Heart left ventricle (tissue), 16 donors: ENCODE results near the gene TPTE. TPM values are rescaled to one million over a fixed set of nuclear protein-coding genes. Genes with fewer than 3 reads are reported as not detected.
"Not testable (repeated sequence)": the region's sequence is repeated elsewhere in the genome, so short reads cannot be mapped to it uniquely, and the experiment has no call there.

ENCODE experiments used
- ATAC-seq, 4 donors: fragments of 200-7000 bp; cut with Tn5 transposase; one replicate each; pipeline ENCODE4 v1.9.1; 2020 to 2022; ENCODE audit warnings: moderate library complexity in 4 of 4, mild to moderate bottlenecking in 3 of 4, moderate number of reproducible peaks in 1 of 4
- DNase-seq, 5 donors: peaks; one replicate each; pipeline ENCODE4 v3.0.0-alpha.2; 2020
- H3K27ac ChIP-seq, 12 donors: fragments of 200-600 bp; sonication (generic) in 4 of 12; one replicate each; pipeline versions ENCODE4 v1.5.0 to v1.8.0; 2016 to 2022; ENCODE audit warnings: mild to moderate bottlenecking in 2 of 12
- H3K27me3 ChIP-seq, 9 donors: fragments of 200-600 bp; sonication (generic) in 2 of 9; one replicate each; pipeline versions ENCODE4 v1.5.1 to v1.8.0; 2016 to 2022; ENCODE audit warnings: mild to moderate bottlenecking in 3 of 9
- H3K36me3 ChIP-seq, 9 donors: fragments of 200-600 bp; sonication (generic) in 2 of 9; one replicate each; pipeline versions ENCODE4 v1.5.0 to v1.8.0; 2018 to 2022; ENCODE audit warnings: mild to moderate bottlenecking in 2 of 9
- H3K4me1 ChIP-seq, 12 donors: fragments of 200-600 bp; sonication (generic) in 4 of 12; one replicate each; pipeline versions ENCODE4 v1.5.0 to v1.8.0; 2016 to 2022; ENCODE audit warnings: mild to moderate bottlenecking in 3 of 12
- H3K4me3 ChIP-seq, 12 donors: fragments of 200-600 bp; sonication (generic) in 4 of 12; one replicate each; pipeline versions ENCODE4 v1.5.0 to v1.8.0; 2017 to 2022; ENCODE audit warnings: mild to moderate bottlenecking in 9 of 12, moderate library complexity in 4 of 12
- H3K9me3 ChIP-seq, 12 donors: fragments of 200-600 bp; sonication (generic) in 4 of 12; one replicate each; pipeline versions ENCODE4 v1.5.0 to v1.8.0; 2016 to 2022; ENCODE audit warnings: mild to moderate bottlenecking in 1 of 12
- POLR2A ChIP-seq, 2 donors: fragments of 450-650 bp; IDR thresholded peaks; one replicate each; pipeline ENCODE4 v1.6.1; 2017; ENCODE audit warnings: antibody characterized with exemption in 2 of 2, mild to moderate bottlenecking in 2 of 2, moderate library complexity in 2 of 2
- WGBS, 4 donors: extraction: QIAGEN DNeasy Blood & Tissue Kit in 2 of 4; methylation state at CpG; one replicate each; pipeline versions ENCODE4 v1.1.5 to v1.1.7; 2013 to 2018; 5-methylcytosine and 5-hydroxymethylcytosine counted together
- intact Hi-C, 10 donors: fragments of 100-400 bp; cut with DNase I; formaldehyde crosslinking; loops; one replicate each; pipeline versions ENCODE4 v1.11.1 to v1.14.2; 2022
- polyA plus RNA-seq, 2 donors: library from polyadenylated mRNA; stranded (reverse); fragments of 200-250 nt; gene quantifications; one replicate each; pipeline ENCODE4 v1.2.3, GENCODE V29; 2013
- total RNA-seq, 9 donors: library from RNA; depleted of rRNA in 2 of 9; stranded (reverse); fragments of >200 nt in 2 of 9; fragmentation: NEBNext Ultra II Directional in 3 of 9; extraction: Animal tissue kit (Norgen Biotek cat#: 25700) in 3 of 9; gene quantifications; one replicate each; pipeline versions ENCODE4 v1.1.0 to v1.2.4, GENCODE V29; 2016 to 2023
- TF ChIP-seq, protein P1 (sequence below), 12 donors: fragments of 200-600 bp; sonication (generic) in 4 of 12; IDR thresholded peaks; one replicate each; pipeline versions ENCODE4 v1.5.0 to v1.8.0; 2018 to 2022; ENCODE audit warnings: antibody characterized with exemption in 12 of 12, mild to moderate bottlenecking in 5 of 12
- donor health status: ischemic (EF 13 %, LVEDD 7.1; RV severe dilation, severe dysfunction).
- donor health status: healthy with polysubstance abuse.
- donor health status: DM: no; HTN: yes; CAD: no.
- donor health status: DM: no; HTN: no; CAD: no.
- donor health status: ischemic (EF 25% LVEDD 6.9; RV normal size, moderate dysfunction).
- donor health status: ischemic (EF 25% LVEDD 5.7; RV mildly dilated, moderate dysfunction).
- donor health status: healthy.
- donor health status: DM: yes; HTN: yes; CAD: no.
- donor health status: ischemic (EF 35%, LVEDD 5.7; RV mildly dilated, moderate dysfunction).
- donor health status: nonischemic (EF 11% LVEDD 7.7; RV severe dilation, severe dysfunction).
- donor health status: DM: yes; HTN: yes; CAD: no.
- donor health status: PGD.
- donor health status: ischemic (EF 29% LVEDD 5.4; RV normal size, mild dysfunction).
- donor health status: nonischemic (EF 23%, LVEDD 6.1; RV moderate dilation, normal function).

The TPTE gene
- total and polyA plus RNA-seq, 11 donors: not detected

DNA sequence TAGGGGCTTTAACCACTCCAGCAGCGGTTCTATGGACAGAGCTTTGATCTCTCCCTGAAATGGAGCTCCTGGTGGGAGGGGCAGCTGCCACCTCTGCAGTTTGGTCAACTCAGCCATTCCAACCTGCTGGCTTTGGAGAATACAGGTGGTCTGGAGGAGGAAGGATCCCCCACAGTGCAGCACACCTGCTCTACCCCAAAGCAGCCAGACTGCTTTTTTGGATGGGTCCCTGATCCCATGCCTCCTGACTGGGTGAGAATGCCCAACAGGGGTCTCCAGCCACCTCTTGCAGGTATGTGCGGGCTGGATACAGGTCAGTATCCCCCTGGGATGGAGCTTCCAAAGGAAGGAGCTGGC is 53.9 kb downstream of the TPTE start:
- Histone ChIP-seq H3K27me3 (no peaks in the 10 kb centered on the region), H3K9me3 (peaks cover 0 to 89% (median 35%) of the 10 kb centered on the region in 12 donors), H3K4me1 (no peaks in the 10 kb centered on the region), H3K4me3 (no peak overlapping the region), H3K27ac (no peak overlapping the region), H3K36me3 (no peaks in the 10 kb centered on the region)
- 57 to 66% (median 60%) methylated on average over 2 of the region's 2 CpGs for WGBS, 4 donors
- ATAC-seq (peak in 3 of 4 donors; percentile 12 to 27 (median 20)), DNase-seq (no peak)
- TF ChIP-seq, protein P1, sequence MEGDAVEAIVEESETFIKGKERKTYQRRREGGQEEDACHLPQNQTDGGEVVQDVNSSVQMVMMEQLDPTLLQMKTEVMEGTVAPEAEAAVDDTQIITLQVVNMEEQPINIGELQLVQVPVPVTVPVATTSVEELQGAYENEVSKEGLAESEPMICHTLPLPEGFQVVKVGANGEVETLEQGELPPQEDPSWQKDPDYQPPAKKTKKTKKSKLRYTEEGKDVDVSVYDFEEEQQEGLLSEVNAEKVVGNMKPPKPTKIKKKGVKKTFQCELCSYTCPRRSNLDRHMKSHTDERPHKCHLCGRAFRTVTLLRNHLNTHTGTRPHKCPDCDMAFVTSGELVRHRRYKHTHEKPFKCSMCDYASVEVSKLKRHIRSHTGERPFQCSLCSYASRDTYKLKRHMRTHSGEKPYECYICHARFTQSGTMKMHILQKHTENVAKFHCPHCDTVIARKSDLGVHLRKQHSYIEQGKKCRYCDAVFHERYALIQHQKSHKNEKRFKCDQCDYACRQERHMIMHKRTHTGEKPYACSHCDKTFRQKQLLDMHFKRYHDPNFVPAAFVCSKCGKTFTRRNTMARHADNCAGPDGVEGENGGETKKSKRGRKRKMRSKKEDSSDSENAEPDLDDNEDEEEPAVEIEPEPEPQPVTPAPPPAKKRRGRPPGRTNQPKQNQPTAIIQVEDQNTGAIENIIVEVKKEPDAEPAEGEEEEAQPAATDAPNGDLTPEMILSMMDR (IDR thresholded peaks at IDR 0.05): no peak
- no peak for TF ChIP-seq POLR2A (IDR thresholded peaks at IDR 0.05)
- intact Hi-C loops: no loop called here

DNA sequence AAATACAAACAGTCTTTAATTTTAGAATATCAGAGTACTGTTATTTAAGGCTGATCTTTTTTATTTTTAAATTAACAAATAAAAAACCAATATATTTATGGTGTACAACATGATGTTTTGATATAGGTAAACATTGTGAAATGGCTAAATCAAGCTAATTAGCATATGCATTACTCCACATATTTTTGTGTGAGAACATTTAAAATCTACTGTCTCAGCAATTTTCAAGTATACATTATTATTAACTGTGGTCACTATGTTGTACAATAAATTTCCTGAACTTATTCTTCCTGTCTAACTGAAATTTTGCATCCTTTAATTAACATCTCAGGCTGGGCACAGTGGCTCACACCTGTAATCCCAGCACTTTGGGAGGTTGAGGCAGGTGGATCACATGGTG is 57.5 kb downstream of the TPTE start:
- ATAC-seq, H3K27me3 ChIP-seq, H3K4me1 ChIP-seq, DNase-seq, H3K27ac ChIP-seq, H3K4me3 ChIP-seq, intact Hi-C loops, H3K36me3 ChIP-seq: not testable (repeated sequence)
- peaks cover 0 to 92% (median 15%) of the 10 kb centered on the region in 12 donors for H3K9me3 ChIP-seq

DNA sequence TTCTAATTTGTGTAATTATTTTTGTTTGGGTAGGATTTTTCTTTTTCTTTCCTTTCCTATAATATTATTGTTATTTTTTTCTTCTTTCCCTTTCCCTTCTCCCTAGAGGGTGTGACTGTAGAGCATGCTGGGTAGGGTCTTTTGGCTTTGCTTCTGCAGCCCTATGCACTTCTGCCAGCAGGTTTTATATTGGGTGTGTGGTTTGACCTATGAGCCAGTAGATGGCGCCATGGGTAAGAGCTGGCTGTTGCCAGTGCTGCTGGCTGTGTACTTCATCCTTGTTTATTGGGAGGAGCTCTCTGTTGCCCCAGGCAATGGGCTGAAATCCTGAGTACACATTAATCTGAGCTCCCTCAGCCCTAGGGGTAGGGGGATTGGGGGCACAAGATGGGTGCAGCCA is 67.7 kb downstream of the TPTE start:
- peaks cover 0 to 82% (median 5%) of the 10 kb centered on the region in 12 donors for H3K9me3 ChIP-seq
- intact Hi-C loops, H3K36me3 ChIP-seq, ATAC-seq, H3K27ac ChIP-seq, DNase-seq, H3K4me1 ChIP-seq, H3K27me3 ChIP-seq, H3K4me3 ChIP-seq: not testable (repeated sequence)
- 0 to 3% (median 0%) methylated on average over 1 of the region's 1 CpG; no CpG with 5 or more reads in 1 of the 4 donors for WGBS, 4 donors

DNA sequence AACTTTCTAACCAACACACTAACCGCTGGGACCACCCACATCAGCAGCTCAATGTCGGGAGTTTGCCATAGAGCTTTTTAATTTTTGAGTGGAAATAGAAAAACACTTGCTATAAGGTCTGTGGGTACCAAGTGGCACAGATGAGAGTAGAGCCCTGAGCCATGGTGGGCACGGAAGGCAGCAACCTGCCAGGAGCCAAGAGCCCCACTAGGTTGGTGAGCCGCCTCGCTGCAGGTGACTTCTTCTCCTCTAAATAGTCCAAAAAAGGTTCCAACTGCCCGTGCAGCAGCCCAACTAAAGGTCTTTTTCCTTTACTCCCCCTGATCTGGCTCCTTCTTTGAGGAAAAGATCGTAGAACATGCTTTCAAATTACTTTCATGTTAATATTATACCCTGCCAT is 85.7 kb downstream of the TPTE start:
- H3K4me1 ChIP-seq, ATAC-seq, H3K27ac ChIP-seq, H3K4me3 ChIP-seq, DNase-seq, intact Hi-C loops, H3K27me3 ChIP-seq, H3K36me3 ChIP-seq: not testable (repeated sequence)
- H3K9me3 ChIP-seq: peaks cover 0 to 61% (median 5%) of the 10 kb centered on the region in 12 donors
- WGBS, 4 donors: 59 to 69% (median 62%) methylated on average over 7 of the region's 7 CpGs

DNA sequence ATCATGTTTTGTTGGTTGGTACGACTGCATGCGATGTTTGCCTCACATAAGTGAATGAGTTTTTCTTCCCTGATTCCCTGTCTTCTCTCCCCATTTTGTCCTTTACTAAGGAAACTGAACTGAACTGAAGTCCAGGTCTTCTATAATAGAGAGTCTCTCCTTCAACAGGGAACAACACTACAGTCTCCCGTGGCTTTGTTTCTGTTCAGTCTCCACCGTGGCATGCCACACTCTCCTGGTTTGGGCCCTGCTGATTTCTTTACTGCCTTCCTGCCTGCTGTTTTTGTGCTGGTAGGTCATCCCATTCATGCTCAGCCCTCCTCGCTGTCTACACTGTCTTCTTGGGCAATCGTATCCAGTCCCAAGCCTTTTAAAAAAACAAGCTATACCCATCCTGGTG is 92.9 kb downstream of the TPTE start:
- H3K27me3 ChIP-seq, H3K36me3 ChIP-seq, intact Hi-C loops, H3K27ac ChIP-seq, H3K4me1 ChIP-seq, DNase-seq, H3K4me3 ChIP-seq: not testable (repeated sequence)
- peaks cover 0 to 59% (median 2%) of the 10 kb centered on the region in 12 donors for H3K9me3 ChIP-seq
- ATAC-seq: peak in 1 of 4 donors; percentile 27
- 67 to 78% (median 73%) methylated on average over 6 of the region's 6 CpGs for WGBS, 4 donors

DNA sequence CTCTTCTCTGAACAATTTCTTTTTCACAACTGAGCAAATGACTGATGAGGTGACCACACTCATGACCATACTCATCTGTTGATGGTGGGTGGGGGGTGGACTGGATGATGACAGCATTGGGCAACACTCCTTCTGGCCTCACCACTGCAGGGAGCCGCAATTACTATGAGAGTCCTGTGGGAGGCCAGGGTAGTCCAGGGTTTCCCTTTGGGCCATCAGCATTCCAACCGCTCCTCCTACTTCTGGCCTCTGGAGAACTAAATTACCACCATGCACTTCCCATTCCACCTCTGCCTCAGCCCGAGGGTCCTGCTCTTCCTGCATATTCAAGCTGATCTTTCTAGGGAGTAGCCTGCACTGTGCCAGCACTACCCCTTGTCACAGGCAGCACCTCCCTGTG is 94.7 kb downstream of the TPTE start:
- H3K4me3 ChIP-seq, H3K27ac ChIP-seq, intact Hi-C loops, H3K36me3 ChIP-seq, DNase-seq, H3K27me3 ChIP-seq, H3K4me1 ChIP-seq, ATAC-seq: not testable (repeated sequence)
- WGBS, 4 donors: 57 to 72% (median 64%) methylated on average over 3 of the region's 3 CpGs
- peaks cover 0 to 60% (median 0%) of the 10 kb centered on the region in 12 donors for H3K9me3 ChIP-seq

DNA sequence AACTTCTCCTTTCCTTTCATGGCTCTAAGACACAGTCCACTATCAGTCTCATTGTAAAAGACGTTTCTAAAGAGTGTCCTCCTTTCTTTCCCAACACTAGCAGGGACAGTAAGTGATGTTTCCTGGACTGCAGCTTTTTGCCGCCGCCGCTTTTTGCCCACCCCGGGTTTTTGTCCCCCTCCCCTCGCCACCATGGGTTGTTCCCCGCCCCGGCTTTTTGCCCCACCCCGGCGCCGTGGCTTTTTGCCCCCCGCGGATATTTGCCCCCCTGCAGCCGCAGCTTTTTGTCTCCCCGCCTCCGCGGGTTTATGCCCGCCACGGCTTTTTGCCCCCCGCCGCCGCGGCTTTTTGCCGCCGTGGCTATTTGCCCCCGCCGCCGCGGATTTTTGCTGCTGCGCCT is 95.2 kb downstream of the TPTE start:
- H3K4me3 ChIP-seq: no peak overlapping the region
- no peaks in the 10 kb centered on the region for H3K27me3 ChIP-seq
- TF ChIP-seq, protein P1 (IDR thresholded peaks at IDR 0.05): no peak
- TF ChIP-seq POLR2A (IDR thresholded peaks at IDR 0.05): no peak
- no peaks in the 10 kb centered on the region for H3K4me1 ChIP-seq
- H3K9me3 ChIP-seq: peaks cover 0 to 65% (median 0%) of the 10 kb centered on the region in 12 donors
- no peak overlapping the region for H3K27ac ChIP-seq
- 55 to 73% (median 68%) methylated on average over 30 of the region's 30 CpGs for WGBS, 4 donors
- ATAC-seq: no peak
- no peaks in the 10 kb centered on the region for H3K36me3 ChIP-seq
- DNase-seq: no peak
- intact Hi-C loops: no loop called here

DNA sequence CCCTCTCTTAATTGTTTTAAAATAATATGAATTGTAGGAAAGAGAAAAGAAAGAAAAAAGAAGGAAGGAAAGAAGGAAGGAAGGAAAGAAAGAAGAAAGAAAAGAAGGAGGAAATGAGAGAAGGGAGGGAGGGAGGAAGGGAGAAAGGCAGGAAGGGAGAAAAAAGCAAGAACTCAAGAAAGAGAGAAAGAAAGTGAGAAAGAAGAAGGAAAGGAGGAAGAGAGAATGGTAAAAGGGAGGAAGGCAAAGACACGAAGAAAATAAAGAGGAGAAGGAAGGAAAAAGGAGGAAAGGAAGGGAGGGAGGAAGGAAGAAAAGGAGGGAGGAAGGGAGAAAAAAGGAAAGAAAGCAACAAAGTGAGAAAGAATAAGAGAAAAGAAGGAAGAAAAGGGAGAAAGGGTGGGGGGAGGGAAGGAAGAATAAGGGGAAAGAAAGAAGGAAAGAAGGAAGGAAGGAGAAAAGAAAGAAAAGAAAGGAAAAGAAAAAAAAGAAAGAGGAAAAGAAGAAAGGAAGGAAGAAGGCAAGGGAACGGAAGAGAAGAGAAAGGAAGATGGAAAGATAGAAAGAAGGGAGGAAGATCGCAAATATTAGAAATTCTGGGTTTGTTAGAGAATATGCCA is 95.9 kb downstream of the TPTE start:
- DNase-seq, H3K36me3 ChIP-seq, intact Hi-C loops, H3K27me3 ChIP-seq, H3K4me1 ChIP-seq, H3K27ac ChIP-seq, ATAC-seq, H3K4me3 ChIP-seq: not testable (repeated sequence)
- WGBS, 4 donors: 54 to 58% (median 57%) methylated on average over 3 of the region's 3 CpGs
- peaks cover 0 to 67% (median 0%) of the 10 kb centered on the region in 12 donors for H3K9me3 ChIP-seq
